ENCODE results near the gene TTC1.

TTC1 gene

DNA sequence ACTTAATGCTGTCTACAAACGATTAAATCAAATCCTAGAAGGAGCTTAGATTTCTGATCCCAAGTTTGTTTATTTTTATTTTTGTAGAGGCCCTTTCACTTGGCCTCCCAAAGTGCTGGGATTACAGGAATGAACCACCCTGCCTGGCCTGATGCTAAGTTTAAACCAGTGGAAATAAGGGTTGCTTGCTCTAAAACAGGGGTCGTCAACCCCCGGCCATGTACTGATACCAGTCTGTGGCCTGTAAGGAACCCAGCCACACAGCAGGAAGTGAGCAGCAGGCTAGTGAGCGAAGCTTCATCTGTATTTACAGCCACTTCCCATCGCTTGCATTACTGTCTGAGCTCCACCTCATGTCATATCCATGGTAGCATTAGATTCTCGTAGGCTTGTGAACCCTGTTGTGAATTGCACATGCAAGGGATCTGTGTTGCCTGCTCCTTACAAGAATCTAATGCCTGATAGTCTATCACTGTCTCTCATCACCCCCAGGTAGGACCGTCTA lies 11.4 kb downstream of the TTC1 start:
- no peaks in the 10 kb centered on the region for H3K27me3 ChIP-seq (ENCODE audit: low read length)
- H3K9me3 ChIP-seq (ENCODE audit: insufficient read depth, low read length), result no peaks in the 10 kb centered on the region
- H3K9ac ChIP-seq (ENCODE audit: low read length), result no peak overlapping the region
- no peak for TF ChIP-seq CTCF (IDR thresholded peaks at IDR 0.05; ENCODE audit: insufficient read depth, low read length, poor library complexity, severe bottlenecking)
- TF ChIP-seq EZH2phosphoT487 (conservative IDR thresholded peaks at IDR 0.05; ENCODE audit: low read length), result no peak
- no peaks in the 10 kb centered on the region for H4K20me1 ChIP-seq (ENCODE audit: low read depth, low read length)
- no peak overlapping the region for H2AFZ ChIP-seq (ENCODE audit: low read depth, low read length, severe bottlenecking)
- H3F3A ChIP-seq (ENCODE audit: insufficient read depth), result 0 out of 2 replicates have a peak, but pooled peaks cover 4% of the 10 kb centered on the region
- H3K4me2 ChIP-seq (ENCODE audit: low read depth, low read length, poor library complexity, severe bottlenecking), result no peak overlapping the region
- no peaks in the 10 kb centered on the region for H3K9me2 ChIP-seq (replicated peaks; ENCODE audit: insufficient read depth, low read length)
- no peaks in the 10 kb centered on the region for H3K36me3 ChIP-seq (ENCODE audit: low read length)
- no peak overlapping the region for H3K4me3 ChIP-seq (ENCODE audit: insufficient read depth, low read length, poor library complexity, severe bottlenecking)
- H3K79me2 ChIP-seq (ENCODE audit: insufficient read depth, low read length), result peaks cover 6% of the 10 kb centered on the region; the same call in 1 of the 2 replicates
- H3K27ac ChIP-seq (ENCODE audit: low read depth, low read length), result no peak overlapping the region

DNA sequence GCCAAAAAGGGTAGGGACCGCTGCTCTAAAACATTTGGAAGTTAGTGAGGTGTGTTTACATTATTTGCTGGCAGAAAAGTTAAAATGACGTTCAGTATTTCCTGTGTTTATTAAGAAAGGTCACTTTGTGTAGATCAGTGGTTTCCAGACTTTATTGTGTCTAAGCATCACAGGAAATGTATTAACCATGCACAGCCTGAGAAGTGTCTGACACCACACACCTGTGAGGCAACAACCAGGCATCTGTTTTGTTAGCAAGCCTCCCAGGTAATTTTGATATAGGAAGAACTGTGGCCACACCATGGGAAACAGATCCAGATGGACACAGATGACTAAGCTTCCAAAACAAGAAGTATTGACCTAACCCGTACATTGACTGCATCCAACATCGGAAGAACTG lies 12.0 kb downstream of the TTC1 start:
- Histone ChIP-seq H3K9me2 (replicated peaks; ENCODE audit: insufficient read depth, low read length) (no peaks in the 10 kb centered on the region), H4K20me1 (ENCODE audit: low read depth, low read length) (no peaks in the 10 kb centered on the region), H3K9me3 (ENCODE audit: insufficient read depth, low read length) (no peaks in the 10 kb centered on the region), H2AFZ (ENCODE audit: low read depth, low read length, severe bottlenecking) (no peak overlapping the region), H3K36me3 (ENCODE audit: low read length) (no peaks in the 10 kb centered on the region), H3K4me2 (ENCODE audit: low read depth, low read length, poor library complexity, severe bottlenecking) (no peak overlapping the region), H3K9ac (ENCODE audit: low read length) (no peak overlapping the region), H3K27ac (ENCODE audit: low read depth, low read length) (no peak overlapping the region), H3K27me3 (ENCODE audit: low read length) (no peaks in the 10 kb centered on the region), H3K4me3 (ENCODE audit: insufficient read depth, low read length, poor library complexity, severe bottlenecking) (no peak overlapping the region), H3K79me2 (ENCODE audit: insufficient read depth, low read length) (peaks cover 6% of the 10 kb centered on the region; the same call in 1 of the 2 replicates), H3F3A (ENCODE audit: insufficient read depth) (0 out of 2 replicates have a peak, but pooled peaks cover 4% of the 10 kb centered on the region)
- TF ChIP-seq EZH2phosphoT487 (conservative IDR thresholded peaks at IDR 0.05; ENCODE audit: low read length), result no peak
- TF ChIP-seq CTCF (IDR thresholded peaks at IDR 0.05; ENCODE audit: insufficient read depth, low read length, poor library complexity, severe bottlenecking), result no peak

GRCh38 chr5:160021831-160022446 lies 13.0 kb downstream of the TTC1 start:
- H3K36me3 ChIP-seq (ENCODE audit: low read length), result no peaks in the 10 kb centered on the region

More at GRCh38 chr5:160021831-160022446, 13.0 kb downstream of the TTC1 start:
- no peak overlapping the region for H2AFZ ChIP-seq (ENCODE audit: low read depth, low read length, severe bottlenecking)
- H3K79me2 ChIP-seq (ENCODE audit: insufficient read depth, low read length), result peaks cover 6% of the 10 kb centered on the region; the same call in 1 of the 2 replicates
- TF ChIP-seq CTCF (IDR thresholded peaks at IDR 0.05; ENCODE audit: insufficient read depth, low read length, poor library complexity, severe bottlenecking) (peak; percentile 54), EZH2phosphoT487 (conservative IDR thresholded peaks at IDR 0.05; ENCODE audit: low read length) (no peak)
- H3F3A ChIP-seq (ENCODE audit: insufficient read depth), result 0 out of 2 replicates have a peak, but pooled peaks cover 4% of the 10 kb centered on the region
- no peaks in the 10 kb centered on the region for H3K9me2 ChIP-seq (replicated peaks; ENCODE audit: insufficient read depth, low read length)
- no peaks in the 10 kb centered on the region for H3K9me3 ChIP-seq (ENCODE audit: insufficient read depth, low read length)
- H3K9ac ChIP-seq (ENCODE audit: low read length), result no peak overlapping the region
- H3K27ac ChIP-seq (ENCODE audit: low read depth, low read length), result no peak overlapping the region
- no peaks in the 10 kb centered on the region for H3K27me3 ChIP-seq (ENCODE audit: low read length)
- peak overlapping the region; percentile 28 for H3K4me2 ChIP-seq (ENCODE audit: low read depth, low read length, poor library complexity, severe bottlenecking)
- H3K4me3 ChIP-seq (ENCODE audit: insufficient read depth, low read length, poor library complexity, severe bottlenecking), result no peak overlapping the region
- no peaks in the 10 kb centered on the region for H4K20me1 ChIP-seq (ENCODE audit: low read depth, low read length)
